ENCODE data around the gene MTOR.
"Not testable (repeated sequence)": the region's sequence is repeated elsewhere in the genome, so short reads cannot be mapped to it uniquely, and the experiment has no call there.

The MTOR gene

DNA sequence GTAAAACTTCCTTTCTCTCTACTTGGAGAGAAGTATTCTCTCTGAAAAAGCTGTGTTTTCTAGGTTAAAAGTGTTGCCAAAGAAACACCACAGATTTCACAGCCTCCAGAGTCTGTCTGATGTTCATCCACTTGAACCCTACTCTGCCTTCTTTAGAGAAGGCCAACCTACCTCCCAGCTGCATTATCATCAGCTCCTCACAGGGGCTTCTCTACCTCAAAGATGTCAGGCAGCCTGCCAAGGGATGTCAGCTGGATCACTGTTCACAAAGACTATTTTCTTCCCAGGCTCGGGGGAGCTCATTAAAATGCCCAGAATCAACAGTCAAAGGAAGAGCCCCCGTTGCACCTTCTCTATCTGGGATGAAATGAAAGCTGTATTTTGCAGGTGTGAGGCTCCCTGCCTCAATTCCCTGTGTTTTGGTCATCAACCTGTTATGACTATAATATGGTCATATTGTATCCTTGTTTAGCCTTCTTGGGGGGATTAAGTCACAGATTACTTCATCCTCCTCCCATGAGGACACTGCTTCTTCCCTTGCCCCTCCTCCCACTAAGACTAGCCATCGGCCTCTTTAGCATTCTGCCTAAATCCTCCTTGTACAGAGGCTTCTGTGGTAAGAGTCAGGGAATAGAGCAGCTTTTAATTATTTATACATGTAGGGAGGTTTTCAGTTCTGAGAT is 47.5 kb downstream of the MTOR start:
- DNase-seq, result no peak

DNA sequence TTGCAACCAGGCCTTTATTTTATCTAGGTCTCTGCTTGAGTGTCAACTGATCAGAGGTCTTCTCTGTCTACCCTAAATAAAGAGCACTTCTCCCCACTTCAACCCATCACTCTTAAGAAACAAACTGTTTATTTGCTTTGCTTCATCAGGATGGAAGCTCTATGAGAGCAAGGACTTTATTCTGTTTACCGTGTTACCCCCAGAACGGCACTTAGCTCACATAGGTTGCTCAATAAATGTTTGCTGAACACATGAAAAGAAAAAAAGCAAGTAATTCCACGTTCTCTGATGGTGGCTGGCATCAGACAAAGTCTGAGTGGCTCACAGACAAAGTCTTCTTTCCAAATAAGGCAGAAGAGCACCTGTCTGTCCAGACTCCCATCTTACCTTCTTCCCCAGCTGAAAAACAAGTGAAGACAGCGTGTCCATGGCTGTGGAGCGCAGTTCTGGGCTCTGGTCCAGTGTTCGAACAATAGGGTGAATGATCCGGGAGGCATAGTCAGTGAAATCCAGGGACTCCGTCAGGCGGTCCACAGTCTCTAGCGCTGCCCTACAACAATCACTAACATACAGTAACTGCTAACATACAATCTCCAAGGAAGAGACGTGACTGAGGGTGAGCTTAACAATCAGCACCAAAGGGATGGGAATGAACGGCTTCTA is 50.3 kb downstream of the MTOR start:
- no peak for DNase-seq

DNA sequence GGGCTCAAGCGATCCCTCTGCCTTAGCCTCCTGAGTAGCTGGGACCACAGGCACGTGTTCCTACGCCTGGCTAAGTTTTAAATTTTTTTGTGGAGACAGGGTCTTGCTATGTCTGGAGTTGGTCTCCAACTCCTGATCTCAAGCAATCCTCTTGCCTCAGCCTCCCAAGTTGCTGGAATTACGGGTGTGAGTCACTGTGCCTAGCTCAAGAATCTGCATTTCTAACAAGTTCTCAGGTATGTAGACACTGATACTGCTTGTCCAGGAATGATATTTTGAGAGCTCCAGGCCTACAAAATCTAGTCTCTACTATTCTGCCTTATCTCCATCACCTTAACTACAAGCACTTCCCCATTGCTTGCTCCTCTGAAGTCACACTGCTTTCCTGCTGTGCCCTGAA is 50.9 kb downstream of the MTOR start:
- no peak for DNase-seq

DNA sequence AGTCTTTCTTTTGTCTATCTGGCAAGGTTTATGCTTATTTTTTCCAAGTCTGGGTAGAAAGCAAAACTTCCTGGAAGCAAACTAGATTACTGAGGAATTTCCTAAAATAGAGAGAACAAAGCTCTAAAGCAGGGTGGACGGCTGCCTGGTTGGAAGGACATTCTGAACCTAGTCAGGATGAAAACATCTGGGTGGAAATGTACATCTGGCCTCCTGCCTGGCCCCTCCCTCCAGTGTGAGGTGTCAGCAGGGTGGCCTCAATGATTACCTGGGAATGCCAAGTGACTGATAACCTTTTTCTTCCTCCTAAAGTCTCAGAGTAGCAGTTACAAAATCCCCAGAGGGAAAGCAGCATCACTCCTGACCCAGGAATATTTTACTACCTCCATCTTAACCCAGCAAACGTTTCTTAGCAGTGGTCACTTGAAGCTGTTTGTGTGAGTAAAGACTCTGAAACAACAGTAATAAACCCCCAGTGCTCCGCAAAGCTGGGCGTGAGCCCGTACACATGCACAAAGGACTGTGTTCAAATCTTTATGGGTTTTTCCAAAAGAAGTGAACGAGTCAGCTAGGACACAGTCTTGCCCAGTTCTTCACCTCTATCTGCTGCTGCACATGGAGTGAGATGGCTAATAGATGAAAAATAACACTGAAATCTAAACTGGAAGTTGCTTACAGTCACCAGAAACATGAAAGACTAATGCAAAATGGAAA is 54.3 kb downstream of the MTOR start:
- no peak for DNase-seq

DNA sequence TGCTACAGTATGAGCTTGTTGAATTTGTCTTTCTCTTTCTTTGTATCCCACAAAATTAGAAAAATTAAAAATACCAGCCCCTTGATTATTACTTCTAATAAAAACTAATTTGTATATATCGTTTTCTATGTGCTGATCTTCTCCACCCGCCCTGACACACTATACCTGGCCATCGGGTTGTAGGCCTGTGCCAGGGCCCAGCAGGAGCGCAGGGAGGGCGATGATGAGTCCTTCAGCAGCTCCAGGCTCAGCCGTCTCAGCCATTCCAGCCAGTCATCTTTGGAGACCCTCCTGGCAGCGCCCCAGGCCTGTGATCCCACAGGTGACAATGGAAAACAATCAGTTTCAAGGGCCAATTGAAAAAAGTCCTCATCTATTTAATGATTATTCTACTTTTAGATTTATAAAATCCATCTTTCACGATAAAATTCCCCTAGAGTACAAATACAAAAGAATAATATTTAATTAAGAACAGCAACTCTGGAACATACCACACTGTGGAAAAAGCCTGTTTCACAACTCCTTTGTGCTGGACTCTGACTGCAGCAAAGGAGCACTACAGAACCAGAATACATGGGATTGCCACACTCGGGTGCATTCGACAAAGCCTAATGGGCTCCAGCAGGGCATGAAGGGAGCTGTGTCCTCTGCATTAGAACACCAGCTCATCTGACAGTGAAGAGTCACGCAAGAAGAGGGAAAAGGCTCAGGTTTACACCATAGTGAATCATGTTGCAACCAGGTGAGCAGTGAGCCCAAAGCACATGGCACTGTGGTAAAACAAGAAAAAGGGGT is 57.8 kb downstream of the MTOR start:
- no peak for DNase-seq

DNA sequence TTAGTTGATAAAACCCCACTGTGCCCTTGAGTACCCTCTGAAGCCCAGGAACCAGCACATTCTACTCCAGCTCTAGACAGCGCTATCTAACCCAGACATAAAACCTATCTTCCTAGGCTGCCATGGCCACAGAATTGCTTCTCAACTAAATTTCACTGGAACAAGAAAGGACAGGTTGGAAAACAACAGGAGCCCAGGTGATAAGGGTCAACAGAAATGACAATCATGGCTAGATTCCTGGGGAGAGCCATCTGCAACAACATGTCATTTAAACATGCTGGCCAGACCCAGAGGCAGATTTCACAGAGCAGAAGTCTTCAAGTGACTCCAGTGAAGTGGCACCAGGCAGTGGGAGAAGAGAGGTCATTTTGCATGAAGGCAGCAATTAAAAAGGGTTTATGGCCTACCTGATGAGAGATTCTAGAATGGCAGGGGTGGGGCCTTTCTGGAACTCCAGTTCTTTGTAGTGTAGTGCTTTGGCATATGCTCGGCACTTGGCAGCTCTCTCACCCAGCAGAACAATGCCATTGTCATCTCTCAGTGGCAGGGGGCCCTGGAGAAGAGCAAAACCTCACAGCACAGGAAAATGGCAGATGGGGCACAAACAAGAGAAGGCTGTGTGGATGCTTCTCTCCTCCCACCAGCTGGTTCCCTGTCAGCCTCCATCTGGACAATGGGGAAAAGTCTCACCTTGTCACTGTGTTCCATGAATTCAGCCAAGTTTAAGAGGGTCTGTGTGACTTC is 63.3 kb downstream of the MTOR start:
- DNase-seq, result no peak

DNA sequence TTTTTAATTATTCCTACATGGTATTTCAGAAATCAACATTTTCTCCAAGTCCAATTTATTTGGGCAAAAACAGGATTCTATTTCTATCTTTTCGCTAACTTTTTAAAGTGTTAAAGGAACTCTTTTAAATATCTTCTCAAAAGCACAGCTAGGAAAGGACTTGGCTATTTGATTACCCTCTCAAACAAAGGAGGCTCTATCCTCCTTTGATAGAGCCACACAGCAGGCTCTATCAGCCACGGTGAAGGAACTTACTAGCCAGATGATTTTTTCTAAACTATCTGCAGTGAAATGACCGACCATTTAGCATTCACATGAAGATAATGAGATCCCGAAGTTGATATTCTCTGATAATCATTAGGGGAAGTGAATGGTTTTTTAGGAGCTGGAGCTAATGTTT is 64.1 kb downstream of the MTOR start:
- DNase-seq, result no peak

DNA sequence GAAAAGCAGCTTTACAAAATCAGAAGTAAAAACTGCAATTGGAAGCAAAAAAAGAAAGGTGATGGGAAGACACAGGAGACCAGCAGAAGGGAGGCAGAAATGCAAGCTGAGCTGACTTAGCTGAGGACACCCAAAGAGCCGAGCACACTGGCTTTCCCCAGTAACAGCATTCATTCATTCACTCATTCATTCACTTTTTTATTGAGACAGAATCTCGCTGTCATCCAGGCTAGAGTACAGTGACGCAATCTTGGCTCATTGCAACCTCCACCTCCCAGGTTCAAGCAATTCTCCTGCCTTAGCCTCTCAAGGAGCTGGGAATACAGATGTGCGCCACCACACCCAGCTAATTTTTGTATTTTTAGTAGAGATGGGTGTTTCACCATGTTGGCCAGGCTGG is 65.0 kb downstream of the MTOR start:
- no peak for DNase-seq

DNA sequence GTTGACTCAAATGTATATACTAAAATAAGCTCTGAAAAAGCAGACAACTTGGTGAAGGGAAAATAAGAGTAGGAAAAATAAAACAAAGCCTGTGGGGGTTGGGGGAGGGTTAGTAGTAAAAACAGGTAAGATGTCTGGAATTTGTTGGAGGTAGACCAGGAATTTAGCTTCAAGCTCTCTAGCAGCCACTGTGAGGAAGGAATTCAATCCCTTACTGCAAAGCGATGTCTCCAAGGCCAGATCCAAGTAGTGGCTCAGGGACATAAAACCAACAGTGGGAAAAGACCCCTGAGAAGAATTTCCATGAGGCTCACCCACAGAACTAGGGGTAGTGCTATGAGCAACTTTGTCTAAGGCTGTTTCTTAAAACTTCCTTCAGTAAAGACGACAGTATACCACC is 65.4 kb downstream of the MTOR start:
- DNase-seq, result no peak

DNA sequence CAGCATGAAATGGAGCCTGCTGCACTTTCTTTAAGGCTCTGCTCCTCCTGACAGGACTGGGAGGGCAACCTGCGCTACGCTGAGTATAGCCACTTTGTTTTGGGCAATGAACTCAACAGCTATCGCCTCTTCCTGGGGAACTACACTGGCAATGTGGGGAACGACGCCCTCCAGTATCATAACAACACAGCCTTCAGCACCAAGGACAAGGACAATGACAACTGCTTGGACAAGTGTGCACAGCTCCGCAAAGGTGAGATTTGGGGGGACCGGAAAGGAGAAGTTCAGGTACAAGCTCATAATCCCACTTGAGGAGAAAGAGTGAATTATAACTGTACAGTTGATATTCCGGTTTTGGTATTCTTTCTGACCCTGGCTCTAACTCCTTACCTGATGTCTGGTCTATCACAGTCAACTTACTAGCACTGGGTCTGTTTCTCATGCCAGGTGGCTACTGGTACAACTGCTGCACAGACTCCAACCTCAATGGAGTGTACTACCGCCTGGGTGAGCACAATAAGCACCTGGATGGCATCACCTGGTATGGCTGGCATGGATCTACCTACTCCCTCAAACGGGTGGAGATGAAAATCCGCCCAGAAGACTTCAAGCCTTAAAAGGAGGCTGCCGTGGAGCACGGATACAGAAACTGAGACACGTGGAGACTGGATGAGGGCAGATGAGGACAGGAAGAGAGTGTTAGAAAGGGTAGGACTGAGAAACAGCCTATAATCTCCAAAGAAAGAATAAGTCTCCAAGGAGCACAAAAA is 67.8 kb downstream of the MTOR start:
- DNase-seq, result no peak

DNA sequence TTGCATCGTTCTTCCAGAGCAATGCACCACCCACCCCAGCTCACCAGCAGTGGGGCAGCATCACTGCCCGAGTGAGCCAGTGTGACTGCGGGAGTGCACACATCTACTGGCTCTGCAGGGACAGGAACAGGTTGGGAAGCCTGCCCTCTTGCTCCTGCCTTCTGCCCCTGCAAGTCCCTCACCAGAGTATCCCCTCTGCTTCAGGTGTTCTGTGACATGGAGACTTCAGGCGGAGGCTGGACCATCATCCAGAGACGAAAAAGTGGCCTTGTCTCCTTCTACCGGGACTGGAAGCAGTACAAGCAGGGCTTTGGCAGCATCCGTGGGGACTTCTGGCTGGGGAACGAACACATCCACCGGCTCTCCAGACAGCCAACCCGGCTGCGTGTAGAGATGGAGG is 69.0 kb downstream of the MTOR start:
- DNase-seq, result no peak

DNA sequence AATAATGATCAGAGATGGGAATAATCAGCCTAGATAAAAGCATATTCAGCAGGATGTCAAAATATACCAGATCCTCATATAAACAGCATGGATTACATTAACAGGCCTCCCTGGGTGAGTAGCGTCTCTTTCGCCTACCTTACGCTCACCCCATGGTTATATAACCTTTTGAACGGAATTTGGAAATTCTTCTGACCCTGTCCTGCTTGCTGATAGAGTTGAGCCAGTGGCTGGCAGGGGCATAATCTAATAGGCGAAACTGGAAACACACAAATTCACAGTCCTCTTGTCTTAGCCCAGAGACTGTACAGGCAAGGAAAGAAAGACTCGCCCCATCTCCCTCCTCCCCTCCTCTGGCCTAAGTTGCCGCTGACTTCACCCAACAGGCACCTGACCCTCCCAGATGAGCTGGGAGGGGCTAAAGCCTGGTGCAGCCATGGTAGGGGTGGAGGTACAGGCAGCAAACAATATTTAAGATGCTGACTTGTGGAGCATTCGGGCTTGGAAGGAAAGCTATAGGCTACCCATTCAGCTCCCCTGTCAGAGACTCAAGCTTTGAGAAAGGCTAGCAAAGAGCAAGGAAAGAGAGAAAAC is 73.4 kb downstream of the MTOR start, which contains the start of gene ANGPTL7:
Gene ANGPTL7 (plus strand): TSS at position 498 of the 594 bp plus-strand sequence. CDS start 225 bp downstream, outside the sequence.
- DNase-seq, result no peak

DNA sequence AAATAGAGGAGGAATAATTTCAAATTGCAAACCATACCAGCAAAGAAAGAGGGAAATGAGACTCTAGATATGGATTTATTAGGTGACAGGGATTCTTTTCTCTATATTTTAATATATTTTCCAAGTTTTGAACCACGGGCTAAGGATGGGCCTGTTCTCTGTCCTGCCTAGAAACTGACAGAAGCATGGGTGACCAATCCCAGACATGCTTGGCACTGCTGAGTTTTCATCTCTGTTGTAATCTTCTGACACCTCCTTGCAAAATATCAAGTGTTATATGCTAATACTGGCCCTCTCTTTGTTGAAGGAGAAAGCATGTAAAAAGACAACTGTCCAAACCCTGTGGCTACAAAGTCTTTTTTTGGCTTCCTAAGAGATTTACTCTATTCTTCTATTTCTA is 74.0 kb downstream of the MTOR start:
- no peak for DNase-seq

DNA sequence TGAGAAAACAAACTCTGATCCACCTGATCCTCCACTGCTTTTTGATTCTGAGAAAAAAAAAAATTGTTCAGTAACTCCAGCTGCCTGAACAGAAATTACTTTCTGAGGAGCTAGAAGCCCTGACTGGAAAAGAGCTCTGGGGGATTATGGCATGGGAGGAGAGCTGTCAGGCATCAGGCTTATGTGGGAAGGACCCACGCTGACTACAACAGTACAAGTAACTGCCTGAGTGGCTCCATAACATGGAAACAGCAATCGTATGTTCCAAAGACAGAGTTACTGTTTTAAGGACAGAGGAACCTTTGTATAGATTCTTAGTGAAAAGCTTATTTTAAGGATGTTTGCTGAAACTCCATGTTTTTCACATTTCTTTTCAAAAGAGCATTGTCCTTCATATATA is 74.4 kb downstream of the MTOR start:
- DNase-seq, result no peak

DNA sequence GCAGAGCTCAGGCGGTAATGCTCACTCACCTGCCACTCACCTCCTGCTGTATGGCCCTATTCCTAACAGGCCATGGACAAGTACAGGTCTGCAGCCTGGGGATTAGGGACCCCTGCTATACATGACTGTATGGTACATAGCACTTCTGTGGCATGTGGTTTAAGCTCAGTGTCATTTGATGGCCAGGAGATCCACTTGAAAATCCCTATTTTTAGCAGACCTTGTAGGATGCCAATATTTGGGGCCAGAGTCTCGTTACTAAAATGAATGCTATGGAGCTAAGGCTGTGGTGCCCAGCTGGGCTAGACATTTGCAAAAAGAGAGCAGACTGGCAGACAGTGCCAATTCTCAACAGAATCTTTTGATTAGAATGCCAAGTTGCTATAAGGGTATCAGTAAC is 74.9 kb downstream of the MTOR start:
- no peak for DNase-seq

DNA sequence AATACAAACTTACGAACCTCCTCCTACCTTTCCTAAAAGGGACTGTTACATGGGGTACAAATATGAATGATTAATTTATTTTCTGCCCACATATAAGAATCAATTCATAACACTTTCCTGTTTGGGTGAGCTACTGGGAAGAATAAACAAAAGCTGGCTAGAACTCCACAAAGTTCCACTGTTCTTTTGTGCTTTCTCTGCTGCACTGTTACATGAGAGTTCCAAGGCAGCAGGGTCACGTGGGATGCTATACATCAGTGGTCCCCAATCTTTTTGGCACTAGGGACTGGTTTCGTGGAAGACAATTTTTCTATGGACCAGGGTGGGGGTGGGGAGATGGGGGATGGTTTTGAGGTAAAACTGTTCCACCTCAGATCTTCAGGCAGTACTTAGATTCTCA is 75.4 kb downstream of the MTOR start:
- no peak for DNase-seq

DNA sequence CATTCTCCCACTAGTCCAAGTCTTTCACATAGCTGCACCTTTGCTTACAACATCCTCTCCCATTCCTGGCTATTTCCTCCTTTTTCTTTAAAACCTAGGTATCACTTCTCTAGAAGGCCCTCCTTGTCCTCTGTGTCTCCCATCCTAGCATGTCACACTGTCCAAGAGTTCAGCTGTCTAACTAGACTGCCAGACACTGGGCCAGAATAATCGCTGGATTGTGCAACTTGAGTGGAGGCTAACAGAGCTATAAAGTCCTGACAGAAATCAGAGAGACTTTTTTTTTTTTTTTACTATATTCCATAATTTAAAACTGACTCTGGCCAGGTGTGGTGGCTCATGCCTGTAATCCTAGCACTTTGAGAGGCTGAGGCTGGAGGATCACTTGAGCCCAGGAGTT is 77.4 kb downstream of the MTOR start:
- no peak for DNase-seq

DNA sequence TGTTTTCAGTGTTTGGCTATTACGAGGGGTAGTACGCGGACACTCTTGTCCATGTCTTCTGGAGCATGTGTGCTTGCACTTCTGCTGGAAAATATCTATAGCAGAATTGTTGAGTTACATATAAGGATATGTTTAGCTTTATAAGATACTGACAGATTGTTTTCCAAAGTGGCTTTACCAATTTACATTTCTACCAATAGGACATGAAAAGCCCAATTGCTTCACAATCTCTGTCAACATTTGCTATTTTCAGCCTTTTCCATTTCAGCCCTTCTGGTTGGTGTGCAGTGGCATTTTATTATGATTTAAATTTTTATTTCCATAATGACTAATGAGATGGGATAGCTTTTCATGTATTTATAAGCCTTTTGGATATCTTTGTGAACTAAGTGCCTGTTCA is 79.5 kb downstream of the MTOR start:
- DNase-seq, result no peak

DNA sequence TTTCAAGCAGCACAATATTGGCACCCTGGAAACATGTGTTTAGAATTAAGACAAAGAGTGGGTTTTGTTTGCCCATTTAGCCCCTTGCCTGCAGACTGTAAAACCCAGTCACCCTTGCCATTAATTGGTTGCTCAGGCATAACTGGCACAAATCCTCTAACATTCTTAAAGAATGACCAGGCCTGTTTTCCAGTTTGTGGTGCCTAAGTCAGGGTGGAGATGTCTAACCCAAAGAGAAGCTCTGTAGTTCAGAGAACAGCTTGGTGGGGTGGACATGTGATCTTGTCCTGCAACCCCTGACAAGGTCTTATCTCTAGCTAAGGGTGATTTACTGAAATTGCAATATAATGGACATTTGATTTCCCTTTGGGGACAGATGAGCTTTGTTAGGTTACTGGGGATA is 82.0 kb downstream of the MTOR start:
- DNase-seq, result no peak

DNA sequence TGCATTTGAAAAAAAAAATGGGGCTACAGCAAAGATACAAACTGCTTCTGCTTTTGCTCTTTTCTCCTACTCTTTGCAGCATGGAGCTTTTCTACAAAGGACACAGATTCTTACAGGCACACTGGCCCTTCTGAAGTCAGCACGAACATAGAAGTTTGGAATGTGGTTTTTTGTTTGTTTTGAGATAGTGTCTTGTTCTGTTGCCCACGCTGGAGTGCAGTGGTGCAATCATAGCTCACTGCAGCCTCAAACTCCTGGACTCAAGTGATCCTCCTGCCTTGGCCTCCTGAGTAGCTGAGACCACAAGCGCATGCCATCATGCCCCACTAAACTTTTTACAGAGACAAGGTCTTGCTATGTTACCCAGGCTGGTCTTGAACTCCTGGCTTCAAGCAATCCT is 82.6 kb downstream of the MTOR start:
- not testable (repeated sequence) for DNase-seq

DNA sequence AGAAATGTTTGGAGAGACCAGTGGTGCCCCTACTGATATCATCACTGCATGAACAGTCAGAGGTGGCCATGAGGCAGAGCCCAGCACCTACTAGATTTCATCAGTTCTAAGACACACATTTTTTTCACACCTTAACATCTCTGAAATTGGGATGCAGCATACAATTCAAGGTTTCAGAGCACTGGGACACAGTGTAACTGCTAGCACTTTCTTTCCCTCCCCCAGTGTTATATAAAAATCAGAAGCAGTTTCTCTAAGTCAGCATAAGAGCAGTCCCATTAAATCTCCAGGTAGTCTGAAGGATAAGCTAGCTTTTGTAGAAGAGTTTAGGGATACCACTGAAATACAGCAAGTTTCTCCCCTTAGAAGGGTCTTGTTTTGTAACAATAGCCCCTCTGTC is 83.2 kb downstream of the MTOR start:
- no peak for DNase-seq
